Liver (tissue), 3 donors: ENCODE measurements around the gene ARHGEF7.

ENCODE experiments used
- EGR1 ChIP-seq, 2 donors: IDR thresholded peaks; 2 replicates each; pipeline ENCODE4 v1.6.1; 2016 to 2018; ENCODE audit warnings: antibody characterized with exemption in 2 of 2, low read depth in 2 of 2
- FOXA2 ChIP-seq: IDR thresholded peaks from 2 replicates; pipeline ENCODE4 v1.6.1; 2016; ENCODE audit warnings: antibody characterized with exemption
- GABPA ChIP-seq, 2 donors: IDR thresholded peaks in 1 of 2; conservative IDR thresholded peaks in 1 of 2; 2 replicates each; pipeline ENCODE4 v1.6.1; 2016; ENCODE audit warnings: antibody characterized with exemption in 2 of 2, mild to moderate bottlenecking in 1 of 2, moderate library complexity in 1 of 2
- RAD21 ChIP-seq, 2 donors: IDR thresholded peaks; 2 replicates each; pipeline ENCODE4 v1.6.1; 2016; ENCODE audit warnings: antibody characterized with exemption in 2 of 2, mild to moderate bottlenecking in 2 of 2
- REST ChIP-seq: IDR thresholded peaks from 2 replicates; pipeline ENCODE4 v1.6.1; 2016; ENCODE audit warnings: antibody characterized with exemption, mild to moderate bottlenecking
- RXRA ChIP-seq, 2 donors: IDR thresholded peaks; 2 replicates each; pipeline ENCODE4 v1.6.1; 2017 to 2018; ENCODE audit warnings: antibody characterized with exemption in 2 of 2, mild to moderate bottlenecking in 1 of 2
- SP1 ChIP-seq: IDR thresholded peaks from 2 replicates; pipeline ENCODE4 v1.6.1; 2018; ENCODE audit warnings: antibody characterized with exemption, mild to moderate bottlenecking
- TAF1 ChIP-seq: conservative IDR thresholded peaks from 2 replicates; pipeline ENCODE4 v1.6.1; 2016; ENCODE audit warnings: antibody characterized with exemption, mild to moderate bottlenecking
- TF ChIP-seq, protein P1 (sequence below): fragments of 150-350 bp; IDR thresholded peaks from 2 replicates; pipeline ENCODE4 v1.5.1; 2017; ENCODE audit warnings: improper control_type of control experiment, low read depth, low read length; ENCODE audit not compliant: missing input control
- TF ChIP-seq, protein P2 (sequence below): IDR thresholded peaks from 2 replicates; pipeline ENCODE4 v1.6.1; 2016; ENCODE audit warnings: antibody characterized with exemption
- donor health status: healthy.
- donor health status: healthy.

DNA sequence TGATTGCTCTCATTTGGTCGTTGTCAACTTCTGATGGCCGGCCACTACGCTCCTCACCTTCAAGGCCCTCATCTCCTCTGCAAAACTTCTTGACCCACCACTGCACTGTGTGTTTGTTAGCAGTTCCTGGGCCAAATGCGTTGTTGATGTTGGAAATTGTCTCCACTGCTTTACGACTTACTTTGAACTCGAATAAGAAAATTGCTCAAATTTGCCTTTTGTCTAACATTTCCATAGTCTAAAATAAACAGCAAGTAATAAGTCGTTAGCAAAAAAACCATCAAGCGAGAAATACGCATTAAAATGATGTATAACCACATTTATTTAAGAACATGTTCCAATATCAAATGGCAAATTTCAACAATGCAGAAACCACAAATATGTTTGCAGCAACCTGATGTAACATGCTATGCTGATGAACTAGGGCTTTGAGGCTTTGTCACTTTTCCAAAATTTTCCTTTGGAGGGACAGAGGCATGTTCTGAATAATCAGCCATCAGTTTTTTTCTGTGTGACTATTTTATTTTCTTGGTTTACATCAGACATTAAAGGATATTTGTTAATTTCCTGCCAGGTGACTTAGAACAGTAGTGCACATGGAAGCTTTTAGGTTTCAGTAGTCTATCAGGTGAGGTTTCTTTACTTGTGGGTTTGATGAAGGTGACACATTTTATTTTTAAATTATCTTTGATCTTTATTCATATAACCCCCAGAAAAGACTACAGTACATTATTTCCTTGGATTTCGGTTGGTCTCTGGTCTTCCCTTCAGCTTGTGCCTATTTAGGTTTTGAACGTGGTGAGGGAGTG, 130.7 kb downstream of the ARHGEF7 start:
- TF ChIP-seq REST: no peak
- TF ChIP-seq, protein P1, sequence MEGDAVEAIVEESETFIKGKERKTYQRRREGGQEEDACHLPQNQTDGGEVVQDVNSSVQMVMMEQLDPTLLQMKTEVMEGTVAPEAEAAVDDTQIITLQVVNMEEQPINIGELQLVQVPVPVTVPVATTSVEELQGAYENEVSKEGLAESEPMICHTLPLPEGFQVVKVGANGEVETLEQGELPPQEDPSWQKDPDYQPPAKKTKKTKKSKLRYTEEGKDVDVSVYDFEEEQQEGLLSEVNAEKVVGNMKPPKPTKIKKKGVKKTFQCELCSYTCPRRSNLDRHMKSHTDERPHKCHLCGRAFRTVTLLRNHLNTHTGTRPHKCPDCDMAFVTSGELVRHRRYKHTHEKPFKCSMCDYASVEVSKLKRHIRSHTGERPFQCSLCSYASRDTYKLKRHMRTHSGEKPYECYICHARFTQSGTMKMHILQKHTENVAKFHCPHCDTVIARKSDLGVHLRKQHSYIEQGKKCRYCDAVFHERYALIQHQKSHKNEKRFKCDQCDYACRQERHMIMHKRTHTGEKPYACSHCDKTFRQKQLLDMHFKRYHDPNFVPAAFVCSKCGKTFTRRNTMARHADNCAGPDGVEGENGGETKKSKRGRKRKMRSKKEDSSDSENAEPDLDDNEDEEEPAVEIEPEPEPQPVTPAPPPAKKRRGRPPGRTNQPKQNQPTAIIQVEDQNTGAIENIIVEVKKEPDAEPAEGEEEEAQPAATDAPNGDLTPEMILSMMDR: no peak
- TF ChIP-seq GABPA (IDR thresholded peaks at IDR 0.05 in 1 of 2, conservative IDR thresholded peaks at IDR 0.05 in 1 of 2): no peak
- TF ChIP-seq, protein P2, sequence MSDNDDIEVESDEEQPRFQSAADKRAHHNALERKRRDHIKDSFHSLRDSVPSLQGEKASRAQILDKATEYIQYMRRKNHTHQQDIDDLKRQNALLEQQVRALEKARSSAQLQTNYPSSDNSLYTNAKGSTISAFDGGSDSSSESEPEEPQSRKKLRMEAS: no peak
- TF ChIP-seq TAF1: no peak
- no peak for TF ChIP-seq RXRA (IDR thresholded peaks at IDR 0.05)
- TF ChIP-seq RAD21 (IDR thresholded peaks at IDR 0.05): no peak
- no peak for TF ChIP-seq FOXA2
- no peak for TF ChIP-seq SP1
- no peak for TF ChIP-seq EGR1 (IDR thresholded peaks at IDR 0.05; ENCODE audit: low read depth in 2 of 2)
